Measurements from ENCODE around the gene HSF5. TPM values are rescaled to one million over a fixed set of nuclear protein-coding genes. Genes with fewer than 3 reads are reported as not detected.

HSF5 gene
- total RNA-seq, 2 experiments from 2014 or later, result 3.6 to 4.1 TPM

DNA sequence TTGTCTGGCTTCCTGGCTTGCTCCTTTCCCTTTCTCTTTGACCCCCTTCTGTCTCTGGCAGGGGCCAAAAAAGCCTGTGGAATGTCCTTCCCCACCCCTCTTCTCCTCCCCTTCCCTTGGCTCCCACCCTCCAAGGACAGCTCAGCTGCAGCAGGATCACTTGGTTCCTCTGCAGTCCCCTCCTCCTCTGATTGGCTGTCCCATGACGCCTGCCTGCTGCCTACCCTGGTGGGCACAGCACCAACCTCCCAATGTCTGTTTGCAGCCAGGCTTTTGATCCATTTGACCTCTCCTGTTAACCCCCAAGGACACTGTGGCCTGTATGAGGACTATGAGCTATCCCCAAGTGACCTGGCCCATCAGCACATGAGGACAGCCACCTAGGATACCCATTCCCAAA lies 41.1 kb upstream of the HSF5 start:
- Mint-ChIP-seq H3K36me3 (ENCODE audit: low read depth) (no peaks in the 10 kb centered on the region), H3K27ac (no peak overlapping the region), H3K4me3 (no peak overlapping the region), H3K27me3 (ENCODE audit: low read depth) (peaks cover 14% of the 10 kb centered on the region), H3K9me3 (no peaks in the 10 kb centered on the region), H3K4me1 (ENCODE audit: low read depth) (peaks cover 2% of the 10 kb centered on the region)
- intact Hi-C loops (cut with micrococcal nuclease), result no loop called here
- DNase-seq, result no peak
- CTCF ChIA-PET, result interaction anchor here (1.2 to 1.5 kb wide), 2 partner anchors 9 to 10 kb away, joined by 3 read pairs; no protein-coding TSS in a partner anchor

GRCh38 chr17:58528443-58528842 lies 40.2 kb upstream of the HSF5 start:
- CTCF ChIA-PET, result interaction anchor here (1.3 to 1.5 kb wide), 2 partner anchors 8 to 9 kb away, joined by 3 to 4 read pairs; no protein-coding TSS in a partner anchor
- H3K27ac Mint-ChIP-seq, result no peak overlapping the region
- DNase-seq, result no peak
- H3K9me3 Mint-ChIP-seq, result no peaks in the 10 kb centered on the region
- H3K27me3 Mint-ChIP-seq (ENCODE audit: low read depth), result peaks cover 13% of the 10 kb centered on the region
- intact Hi-C loops (cut with micrococcal nuclease), result no loop called here
- no peak overlapping the region for H3K4me3 Mint-ChIP-seq
- H3K36me3 Mint-ChIP-seq (ENCODE audit: low read depth), result no peaks in the 10 kb centered on the region
- H3K4me1 Mint-ChIP-seq (ENCODE audit: low read depth), result peaks cover 2% of the 10 kb centered on the region

DNA sequence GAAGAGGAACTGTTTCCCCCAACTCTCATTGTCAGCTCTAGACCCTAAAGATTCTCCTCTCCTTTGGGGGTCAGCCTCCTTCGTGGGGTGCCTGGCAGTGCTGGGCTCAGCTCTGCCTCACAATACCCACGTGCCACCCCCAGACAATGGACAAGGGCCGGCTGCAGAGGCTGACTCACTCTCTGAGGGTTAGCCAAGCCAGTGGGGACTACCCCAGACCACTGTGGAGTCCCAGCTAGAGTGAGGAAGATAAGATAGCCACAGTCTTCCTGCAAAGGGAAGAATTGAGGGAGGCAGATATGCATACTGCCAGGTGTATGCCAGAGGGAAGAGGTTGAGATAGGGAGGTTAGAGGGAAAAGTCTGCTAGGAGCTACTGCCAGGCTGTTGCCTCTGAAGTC lies 39.7 kb upstream of the HSF5 start:
- Mint-ChIP-seq H3K27me3 (ENCODE audit: low read depth) (peaks cover 8% of the 10 kb centered on the region), H3K36me3 (ENCODE audit: low read depth) (no peaks in the 10 kb centered on the region), H3K9me3 (no peaks in the 10 kb centered on the region), H3K27ac (no peak overlapping the region), H3K4me3 (no peak overlapping the region), H3K4me1 (ENCODE audit: low read depth) (peaks cover 2% of the 10 kb centered on the region)
- no peak for DNase-seq
- CTCF ChIA-PET, result interaction anchor here (0.6 to 1.5 kb wide), 3 partner anchors 7 to 284 kb away, joined by 3 to 4 read pairs (median 3); no protein-coding TSS in a partner anchor
- intact Hi-C loops (cut with micrococcal nuclease), result no loop called here

GRCh38 chr17:58527306-58527705 lies 39.1 kb upstream of the HSF5 start:
- H3K36me3 Mint-ChIP-seq (ENCODE audit: low read depth), result no peaks in the 10 kb centered on the region
- H3K27me3 Mint-ChIP-seq (ENCODE audit: low read depth), result peaks cover 2% of the 10 kb centered on the region
- intact Hi-C loops (cut with micrococcal nuclease), result no loop called here
- no peaks in the 10 kb centered on the region for H3K9me3 Mint-ChIP-seq
- no peak overlapping the region for H3K4me3 Mint-ChIP-seq
- CTCF ChIA-PET, result interaction anchor here (0.6 to 1.3 kb wide), 2 partner anchors 8 to 284 kb away, joined by 3 to 4 read pairs; no protein-coding TSS in a partner anchor
- DNase-seq, result no peak
- no peak overlapping the region for H3K27ac Mint-ChIP-seq
- peaks cover 2% of the 10 kb centered on the region for H3K4me1 Mint-ChIP-seq (ENCODE audit: low read depth)

- Mint-ChIP-seq H3K4me3 (no peak overlapping the region), H3K27me3 (ENCODE audit: low read depth) (no peaks in the 10 kb centered on the region), H3K4me1 (ENCODE audit: low read depth) (peaks cover under 1% of the 10 kb centered on the region), H3K27ac (no peak overlapping the region), H3K36me3 (ENCODE audit: low read depth) (no peaks in the 10 kb centered on the region), H3K9me3 (no peaks in the 10 kb centered on the region)
- intact Hi-C loops (cut with micrococcal nuclease), result no loop called here
- DNase-seq, result no peak
- CTCF ChIA-PET, result interaction anchor here (1.0 kb wide), 1 partner anchor 17 kb away, joined by 3 read pairs; no protein-coding TSS in a partner anchor
Measured at GRCh38 chr17:58525239-58525638, 37.0 kb upstream of the HSF5 start.

- H3K9me3 Mint-ChIP-seq, result no peaks in the 10 kb centered on the region
- intact Hi-C loops (cut with micrococcal nuclease), result no loop called here
- H3K27ac Mint-ChIP-seq, result no peak overlapping the region
- CTCF ChIA-PET, result interaction anchor here (0.6 to 0.9 kb wide), 2 partner anchors 29 to 41 kb away, joined by 3 to 5 read pairs; no protein-coding TSS in a partner anchor
- H3K27me3 Mint-ChIP-seq (ENCODE audit: low read depth), result no peaks in the 10 kb centered on the region
- peaks cover 12% of the 10 kb centered on the region for H3K4me1 Mint-ChIP-seq (ENCODE audit: low read depth)
- H3K4me3 Mint-ChIP-seq, result no peak overlapping the region
- no peaks in the 10 kb centered on the region for H3K36me3 Mint-ChIP-seq (ENCODE audit: low read depth)
- no peak for DNase-seq
Measured at GRCh38 chr17:58521680-58522079, 33.5 kb upstream of the HSF5 start.

DNA sequence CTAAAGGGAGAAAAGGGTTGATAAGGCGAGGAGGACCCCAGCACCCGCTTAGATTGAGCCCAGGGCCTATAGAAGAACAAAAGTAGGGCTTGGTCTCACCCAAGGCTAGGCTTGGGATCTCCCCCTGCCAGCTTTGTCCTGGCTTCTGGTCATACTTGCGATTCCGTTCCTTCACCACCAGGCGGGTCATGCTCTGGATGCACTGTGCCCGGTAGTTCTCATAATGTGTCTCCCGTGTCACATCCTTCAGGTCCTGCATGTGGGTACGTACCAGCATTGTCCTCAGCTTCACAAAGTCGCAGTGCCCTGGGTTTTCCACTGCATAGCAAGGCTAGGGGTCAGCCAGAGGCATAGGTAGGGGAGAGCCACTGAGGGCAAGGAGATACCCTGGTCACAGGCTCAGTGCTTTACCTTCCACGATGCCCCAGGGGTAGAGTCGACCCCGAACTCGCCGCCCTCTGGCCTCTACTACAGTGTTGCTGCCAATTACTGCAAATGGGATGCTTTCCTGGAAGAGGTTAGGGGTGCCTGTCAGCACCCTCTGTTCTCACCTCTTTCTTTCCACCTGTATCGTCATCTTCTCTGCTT lies 32.7 kb upstream of the HSF5 start:
- intact Hi-C loops (cut with micrococcal nuclease), result no loop called here
- DNase-seq, result peak; percentile 19
- no peaks in the 10 kb centered on the region for H3K27me3 Mint-ChIP-seq (ENCODE audit: low read depth)
- CTCF ChIA-PET, result interaction anchor here (0.8 to 1.7 kb wide), 5 partner anchors 8 to 483 kb away, joined by 3 to 4 read pairs (median 3); partner anchors contain the start of gene RAD51C
- H3K4me1 Mint-ChIP-seq (ENCODE audit: low read depth), result peaks cover 19% of the 10 kb centered on the region
- no peak overlapping the region for H3K4me3 Mint-ChIP-seq
- H3K9me3 Mint-ChIP-seq, result no peaks in the 10 kb centered on the region
- H3K27ac Mint-ChIP-seq, result no peak overlapping the region
- H3K36me3 Mint-ChIP-seq (ENCODE audit: low read depth), result no peaks in the 10 kb centered on the region

DNA sequence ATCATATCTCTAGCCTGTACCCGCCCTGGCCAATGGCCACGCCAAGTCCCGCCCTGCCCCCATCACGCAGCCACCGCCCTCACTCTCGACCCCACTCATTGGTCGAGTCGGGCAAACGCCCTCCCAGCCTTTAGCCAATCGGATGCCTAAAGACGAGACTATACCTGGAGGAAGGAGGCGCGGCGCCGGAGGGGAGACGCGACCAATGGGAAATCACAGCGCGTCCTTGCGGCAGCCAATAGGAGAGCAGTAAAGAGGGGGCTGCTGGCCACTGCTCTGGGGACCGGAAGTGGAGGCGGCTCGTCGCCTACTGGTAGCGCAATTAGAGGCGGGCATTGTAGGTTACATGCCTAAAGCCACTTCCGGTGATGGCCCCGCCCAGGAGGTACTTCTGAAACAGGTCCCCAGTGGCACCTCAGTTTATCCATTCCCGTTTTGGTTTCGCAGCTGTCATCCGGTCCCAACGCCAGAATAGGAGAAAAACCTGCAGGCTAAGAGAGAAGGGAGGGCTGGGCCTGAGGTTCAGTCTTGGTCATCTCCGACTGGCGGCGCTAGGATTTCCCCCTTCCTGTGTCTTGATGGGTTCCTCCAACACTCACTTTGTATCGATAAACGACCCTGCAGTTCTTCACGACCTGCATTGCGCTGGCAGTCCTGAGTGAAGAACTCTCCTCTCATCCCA lies 29.9 kb upstream of the HSF5 start:
- CTCF ChIA-PET, result interaction anchor here (0.6 to 2.0 kb wide), 8 partner anchors 50 to 487 kb away, joined by 3 to 17 read pairs (median 3); no protein-coding TSS in a partner anchor
- intact Hi-C loops (cut with micrococcal nuclease), result loop anchor here (1.0 to 5.0 kb wide), 18 partner anchors 14 to 1099 kb away; partner anchors contain the start of genes CLTC, DHX40, HSF5 and MKS1
- H3K9me3 Mint-ChIP-seq, result no peaks in the 10 kb centered on the region
- DNase-seq, result peak; percentile 100
- H3K4me3 Mint-ChIP-seq, result peak overlapping the region; percentile 95
- peaks cover 6% of the 10 kb centered on the region for H3K36me3 Mint-ChIP-seq (ENCODE audit: low read depth)
- H3K27ac Mint-ChIP-seq, result peak overlapping the region; percentile 95
- no peaks in the 10 kb centered on the region for H3K27me3 Mint-ChIP-seq (ENCODE audit: low read depth)
- peaks cover 37% of the 10 kb centered on the region for H3K4me1 Mint-ChIP-seq (ENCODE audit: low read depth)

- Mint-ChIP-seq H3K27ac (peak overlapping the region; percentile 95), H3K4me3 (peak overlapping the region; percentile 95), H3K4me1 (ENCODE audit: low read depth) (peaks cover 41% of the 10 kb centered on the region), H3K27me3 (ENCODE audit: low read depth) (no peaks in the 10 kb centered on the region), H3K36me3 (ENCODE audit: low read depth) (peaks cover 10% of the 10 kb centered on the region), H3K9me3 (no peaks in the 10 kb centered on the region)
- CTCF ChIA-PET, result interaction anchor here (0.6 to 2.0 kb wide), 2 partner anchors 267 to 487 kb away, joined by 3 to 7 read pairs; no protein-coding TSS in a partner anchor
- no peak for DNase-seq
- intact Hi-C loops (cut with micrococcal nuclease), result loop anchor here (1.0 to 5.0 kb wide), 3 partner anchors 165 to 1100 kb away; partner anchors contain the start of genes CLTC, DHX40 and SUPT4H1
Measured at GRCh38 chr17:58517378-58517927, 29.2 kb upstream of the HSF5 start.

DNA sequence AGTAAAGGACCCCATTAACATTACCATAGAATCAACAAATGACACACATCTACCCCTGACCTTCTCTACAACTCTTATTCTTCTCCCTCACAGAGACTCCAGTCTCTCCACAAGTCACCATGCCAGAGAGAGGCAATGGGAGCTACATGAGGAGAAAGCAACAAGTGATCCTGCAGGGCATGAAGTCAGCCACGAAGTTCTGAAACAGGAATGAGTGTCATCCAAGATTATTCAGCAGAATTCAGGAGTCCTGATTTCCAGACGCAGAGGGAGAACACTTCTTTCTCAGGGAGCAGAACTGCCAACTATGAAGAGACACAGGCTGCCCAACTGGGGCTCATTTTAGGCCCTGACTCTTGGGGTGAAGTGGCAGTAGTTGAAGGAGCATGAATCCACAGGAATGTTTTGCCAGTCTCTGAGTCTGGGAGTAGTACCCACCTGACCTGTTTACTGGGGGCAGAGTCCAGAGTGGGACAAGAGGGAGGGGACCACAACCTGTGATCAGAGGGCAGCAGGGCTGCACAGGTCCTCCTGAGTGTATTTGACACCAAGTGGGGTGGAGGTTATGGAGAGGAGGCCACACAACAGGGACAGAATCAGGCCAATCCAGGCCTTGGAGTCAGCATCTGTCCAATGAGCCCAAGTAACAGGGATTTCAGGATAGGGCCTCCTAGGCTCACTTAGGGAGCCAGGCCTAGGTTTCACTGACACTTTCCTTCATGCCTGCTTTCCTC lies 28.6 kb upstream of the HSF5 start:
- CTCF ChIA-PET, result no interaction called here
- Mint-ChIP-seq H3K36me3 (ENCODE audit: low read depth) (peaks cover 15% of the 10 kb centered on the region), H3K9me3 (no peaks in the 10 kb centered on the region), H3K4me1 (ENCODE audit: low read depth) (peaks cover 41% of the 10 kb centered on the region), H3K4me3 (peak overlapping the region; percentile 95), H3K27ac (peak overlapping the region; percentile 95), H3K27me3 (ENCODE audit: low read depth) (no peaks in the 10 kb centered on the region)
- intact Hi-C loops (cut with micrococcal nuclease), result loop anchor here (1.0 to 5.0 kb wide), 3 partner anchors 165 to 1100 kb away; partner anchors contain the start of genes CLTC, DHX40 and SUPT4H1
- no peak for DNase-seq

GRCh38 chr17:58515286-58515685 lies 27.1 kb upstream of the HSF5 start:
- no peaks in the 10 kb centered on the region for H3K27me3 Mint-ChIP-seq (ENCODE audit: low read depth)
- peaks cover 44% of the 10 kb centered on the region for H3K4me1 Mint-ChIP-seq (ENCODE audit: low read depth)
- CTCF ChIA-PET, result interaction anchor here (0.6 to 2.5 kb wide), 3 partner anchors 18 to 450 kb away, joined by 3 to 8 read pairs (median 5); no protein-coding TSS in a partner anchor
- DNase-seq, result no peak
- H3K9me3 Mint-ChIP-seq, result no peaks in the 10 kb centered on the region
- peak overlapping the region; percentile 54 for H3K27ac Mint-ChIP-seq
- H3K36me3 Mint-ChIP-seq (ENCODE audit: low read depth), result peaks cover 27% of the 10 kb centered on the region
- peak overlapping the region; percentile 73 for H3K4me3 Mint-ChIP-seq
- intact Hi-C loops (cut with micrococcal nuclease), result loop anchor here (5.0 kb wide), 2 partner anchors 1052 to 1102 kb away; partner anchors contain the start of genes CLTC and DHX40
